D341Med (cell line): Measurements from ENCODE around the gene INS.
"Not testable (repeated sequence)": the region's sequence is repeated elsewhere in the genome, so short reads cannot be mapped to it uniquely, and the experiment has no call there.

Experiments used
- DNase-seq: peaks from one replicate; pipeline ENCODE4 v3.0.0; 2012; ENCODE audit warnings: low spot score

INS gene

DNA sequence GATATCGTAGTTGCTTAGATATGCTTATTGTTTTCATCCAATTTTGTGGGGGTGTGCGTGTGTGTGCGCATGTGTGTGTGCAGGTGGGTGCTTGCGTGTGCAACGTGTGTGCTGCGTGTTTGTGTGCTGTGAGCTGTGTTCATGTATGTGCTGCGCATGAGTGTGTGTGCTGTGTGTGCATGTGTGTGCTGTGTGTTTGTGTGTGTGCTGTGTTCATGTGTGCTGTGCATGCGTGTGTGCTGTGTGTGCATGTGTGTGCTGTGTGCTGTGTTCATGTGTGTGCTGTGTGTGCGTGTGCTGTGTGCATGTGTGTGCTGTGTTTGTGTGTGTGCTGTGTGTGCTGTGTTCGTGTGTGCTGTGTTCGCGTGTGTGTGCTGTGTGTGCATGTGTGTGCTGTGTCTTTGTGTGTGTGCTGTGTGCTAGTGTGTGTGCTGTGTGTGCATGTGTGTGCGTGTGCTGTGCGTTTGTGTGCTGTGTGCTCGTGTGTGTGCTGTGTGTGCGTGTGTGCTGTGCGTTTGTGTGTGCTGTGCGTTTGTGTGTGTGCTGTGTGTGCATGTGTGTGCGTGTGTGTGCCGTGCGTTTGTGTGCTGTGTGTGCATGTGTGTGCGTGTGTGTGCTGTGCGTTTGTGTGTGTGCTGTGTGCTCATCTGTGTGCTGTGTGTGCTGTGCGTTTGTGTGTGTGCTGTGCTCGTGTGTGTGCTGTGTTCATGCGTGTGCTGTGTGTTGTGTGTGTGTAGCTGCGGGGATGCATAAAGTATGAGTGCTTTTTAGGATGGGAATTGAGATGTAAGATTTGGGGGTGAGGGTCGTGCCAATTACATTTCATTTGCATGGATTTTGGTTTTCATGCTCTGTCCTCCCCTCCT is 29.4 kb downstream of the INS start:
- DNase-seq: no peak

DNA sequence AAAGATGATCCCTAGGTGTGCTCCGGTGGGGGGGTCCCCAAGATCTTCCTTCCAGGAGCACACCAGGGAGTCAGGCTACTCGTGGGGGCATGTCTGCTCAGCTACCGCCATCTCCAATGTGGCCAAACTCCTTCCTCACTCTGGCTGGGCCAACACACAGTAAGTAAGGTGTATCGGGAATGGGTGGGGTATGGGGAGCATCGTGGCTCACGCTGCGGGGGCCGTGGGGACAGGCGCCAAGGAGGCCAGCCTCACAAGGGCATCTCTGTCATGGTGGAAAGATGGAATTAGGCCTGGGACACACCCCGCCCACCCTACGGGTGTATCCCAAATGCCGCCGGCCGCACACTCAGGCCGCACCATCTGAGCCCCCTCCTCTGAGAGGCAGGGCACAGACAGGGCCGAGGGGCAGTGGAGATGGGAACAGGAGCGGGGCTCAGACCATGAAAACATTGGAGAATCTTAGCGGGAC is 30.1 kb downstream of the INS start:
- DNase-seq: no peak

DNA sequence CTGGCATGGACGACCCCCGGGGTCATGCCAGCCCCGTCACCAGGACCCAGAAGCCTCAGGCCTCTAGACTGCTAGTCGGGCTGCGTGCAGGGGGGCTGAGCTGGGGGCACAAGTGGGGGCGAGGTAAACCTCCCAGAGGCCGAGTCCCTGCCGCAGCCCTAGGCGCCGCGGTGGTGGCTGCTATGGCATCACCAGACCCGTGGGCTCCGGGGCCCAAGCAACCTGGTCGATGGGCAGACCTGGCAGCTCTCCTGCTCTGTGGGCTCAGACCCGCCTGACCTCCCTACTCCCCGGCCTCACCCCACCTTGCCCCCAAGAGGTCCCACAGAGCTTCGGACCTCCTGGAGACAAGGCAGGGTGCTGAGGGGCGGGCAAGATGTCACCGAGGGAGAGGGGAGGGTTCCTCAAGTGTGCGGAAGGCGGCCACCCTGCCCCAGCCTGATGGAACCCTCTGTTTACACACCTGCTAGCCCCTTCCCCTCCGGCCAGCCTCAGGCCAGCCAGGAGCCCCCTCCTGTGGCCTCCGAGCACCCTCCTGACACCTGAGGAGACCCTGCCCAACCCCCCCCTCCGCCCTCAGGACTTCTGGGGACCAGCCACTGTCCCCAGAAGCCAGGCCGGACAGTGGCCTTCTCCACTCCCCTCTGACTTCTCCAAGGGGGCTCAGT is 31.2 kb downstream of the INS start:
- no peak for DNase-seq

DNA sequence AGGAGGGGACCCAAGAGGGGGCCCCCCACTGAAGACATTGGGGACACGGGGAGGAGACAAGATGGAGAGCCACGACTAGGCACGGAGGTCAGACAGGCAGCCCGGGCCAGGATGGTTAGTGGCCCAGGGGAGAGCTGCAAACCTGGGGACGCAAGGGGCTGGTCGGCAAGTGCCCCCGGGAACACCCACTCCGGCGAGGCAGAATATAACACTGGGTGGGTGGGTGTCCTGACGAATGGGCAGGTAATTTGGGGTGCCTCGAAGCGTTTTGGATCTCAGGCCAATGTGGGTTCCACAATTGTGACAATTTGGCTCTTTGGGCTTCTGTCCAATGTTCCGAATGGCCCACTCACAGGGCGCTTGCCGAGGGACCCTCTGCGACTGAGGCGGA is 31.7 kb downstream of the INS start:
- DNase-seq: no peak

- no peak for DNase-seq
Observed at GRCh38 chr11:2128511-2129307, 32.3 kb downstream of the INS start.

GRCh38 chr11:2128130-2128510 is 32.9 kb downstream of the INS start:
- no peak for DNase-seq

DNA sequence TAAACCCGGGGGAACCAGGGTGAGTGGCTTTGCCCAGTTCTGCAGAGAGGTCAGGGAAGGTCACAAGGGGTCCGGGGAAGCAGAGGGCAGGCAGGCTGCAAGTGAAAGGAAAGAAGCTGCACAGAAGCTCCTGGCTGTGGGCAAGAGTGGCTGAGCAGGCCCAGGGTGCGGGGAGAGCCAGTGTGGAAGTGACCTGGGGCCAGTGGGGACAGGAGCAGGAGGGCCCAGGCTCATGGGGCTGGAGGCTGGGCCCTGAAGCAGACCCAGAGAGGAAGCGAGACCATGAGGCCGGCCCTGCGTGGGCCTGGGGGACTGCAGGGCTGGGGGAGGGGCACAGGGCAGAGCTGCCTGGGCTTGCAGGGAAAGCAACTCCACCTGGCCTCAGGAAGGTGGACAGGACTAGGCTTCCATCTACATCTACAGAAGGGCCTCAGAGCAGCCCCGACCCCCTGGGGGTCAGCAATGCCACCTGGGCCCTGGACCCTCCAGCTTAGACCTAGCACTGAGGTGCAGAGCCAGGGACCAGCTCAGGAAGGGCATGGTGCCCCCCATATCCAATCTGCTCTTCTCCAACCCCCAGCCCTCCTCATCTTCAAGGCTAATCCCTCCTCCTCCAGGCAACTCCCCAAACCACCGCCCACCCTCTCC is 33.4 kb downstream of the INS start:
- DNase-seq: no peak

- DNase-seq: no peak
Observed at GRCh38 chr11:2126520-2127085, 34.4 kb downstream of the INS start.

- DNase-seq: not testable (repeated sequence)
Observed at GRCh38 chr11:2124736-2125484, 36.1 kb downstream of the INS start.

- no peak for DNase-seq
Observed at GRCh38 chr11:2123628-2123960, 37.4 kb downstream of the INS start.

DNA sequence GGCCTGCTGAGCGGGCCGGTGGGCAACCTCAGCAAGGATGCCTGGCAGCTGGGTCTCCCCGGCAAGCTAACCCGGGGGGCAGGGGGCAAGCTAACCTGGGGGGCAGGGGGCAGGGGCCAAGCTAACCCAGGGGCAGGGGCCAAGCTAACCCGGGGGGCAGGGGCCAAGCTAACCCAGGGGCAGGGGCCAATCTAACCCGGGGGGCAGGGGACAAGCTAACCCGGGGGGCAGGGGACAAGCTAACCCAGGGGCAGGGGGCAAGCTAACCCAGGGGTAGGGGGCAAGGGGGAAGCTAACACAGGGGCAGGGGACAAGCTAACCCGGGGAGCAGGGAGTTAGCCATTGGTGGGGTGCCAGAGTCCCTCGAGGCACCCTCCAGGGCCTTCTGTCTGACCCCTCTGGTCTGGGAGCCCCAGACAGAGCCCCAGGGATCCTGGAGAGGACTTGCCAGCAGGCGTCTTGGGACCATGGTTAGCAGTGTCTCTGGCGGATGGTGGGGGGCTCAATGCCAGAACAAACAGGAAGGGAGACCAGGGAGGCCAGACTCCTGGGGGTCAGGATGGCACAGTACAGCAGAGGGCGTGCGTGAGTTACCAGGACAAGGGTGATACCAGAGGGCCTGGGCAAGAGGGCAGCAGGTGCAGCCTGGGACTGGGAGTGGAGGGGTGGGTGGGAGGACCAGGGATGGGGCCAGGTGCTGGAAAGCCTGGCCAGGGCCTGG is 37.9 kb downstream of the INS start:
- no peak for DNase-seq

- DNase-seq: no peak
Observed at GRCh38 chr11:2122222-2122906, 38.6 kb downstream of the INS start.

- DNase-seq: no peak
Observed at GRCh38 chr11:2121227-2122130, 39.5 kb downstream of the INS start.

DNA sequence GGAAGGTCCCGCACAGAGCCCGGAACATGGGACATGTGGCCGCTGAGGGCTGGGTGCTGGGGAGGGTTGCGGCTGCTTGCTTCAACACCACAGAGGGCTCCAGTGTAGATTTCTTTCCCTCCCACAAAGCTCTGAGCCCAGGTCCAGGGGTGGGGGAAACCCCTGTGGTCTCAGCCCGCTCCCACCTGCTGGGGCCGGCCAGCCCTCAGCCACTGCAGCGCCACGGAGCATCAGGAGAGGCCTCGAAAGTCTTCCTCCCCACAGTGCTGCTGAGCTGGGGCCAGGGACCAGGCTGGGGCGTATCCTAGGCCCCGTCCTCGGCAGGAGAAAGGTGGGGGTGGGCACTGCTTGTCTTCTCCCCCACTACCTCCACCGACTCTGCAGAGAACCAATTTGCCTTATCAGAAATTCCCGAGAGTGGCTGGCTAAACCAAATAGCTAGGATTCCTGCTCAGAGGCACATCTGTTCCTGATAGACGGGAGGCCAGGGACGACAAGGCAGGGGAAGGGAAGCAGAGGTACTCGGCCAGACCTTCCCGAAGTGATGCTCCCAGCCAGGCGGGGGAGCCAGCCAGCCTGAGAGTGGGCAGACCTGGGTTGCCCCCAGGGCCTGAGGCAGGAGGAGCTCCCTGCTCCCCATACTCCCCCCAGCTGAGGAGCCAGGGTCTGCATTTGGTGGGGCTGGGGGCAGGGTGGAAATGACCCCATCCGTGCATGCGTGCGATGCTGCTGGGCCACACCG is 40.5 kb downstream of the INS start:
- DNase-seq: no peak

- no peak for DNase-seq
Observed at GRCh38 chr11:2118677-2119076, 42.3 kb downstream of the INS start.

DNA sequence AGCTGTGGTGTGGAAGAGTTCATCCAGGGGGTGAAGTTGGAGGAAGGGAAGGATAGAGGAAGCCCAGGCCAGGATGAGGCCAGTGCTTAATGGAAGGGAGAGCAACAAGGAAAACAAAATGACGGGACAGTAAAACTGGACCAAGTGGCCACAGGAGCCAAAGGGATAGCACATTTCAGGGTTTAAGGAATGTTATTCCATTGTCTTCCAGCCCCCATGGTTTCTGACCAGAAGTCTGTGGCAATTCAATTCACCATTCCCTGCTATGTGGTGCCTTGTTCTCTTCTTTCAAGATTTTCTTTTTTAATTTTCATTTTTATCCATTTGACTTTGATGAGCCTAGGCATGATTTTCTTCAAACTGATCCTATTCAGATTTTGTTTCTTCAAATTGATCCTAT is 44.3 kb downstream of the INS start:
- DNase-seq: no peak

DNA sequence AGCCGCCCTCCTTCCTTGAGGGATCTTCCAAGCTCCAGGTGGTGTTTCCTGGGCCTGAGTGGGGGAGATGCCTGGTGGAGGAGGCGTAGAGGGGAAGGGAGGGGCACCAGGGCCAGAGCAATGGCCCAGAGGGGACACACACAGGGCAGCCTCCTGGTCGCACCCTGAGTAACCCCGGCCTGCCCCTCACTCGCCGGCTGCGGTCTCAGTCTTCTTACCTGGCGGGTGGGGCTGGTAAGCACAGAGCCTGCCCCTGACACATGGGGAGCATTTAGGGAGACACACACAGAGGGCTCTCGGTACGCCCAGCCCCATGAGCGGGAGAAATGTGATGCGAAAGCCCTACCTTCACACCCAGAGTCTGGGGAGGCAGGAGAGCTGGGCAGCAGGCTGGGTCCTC is 45.7 kb downstream of the INS start:
- no peak for DNase-seq
